HG03175 (cell line): ENCODE measurements around the gene EBF3.

ENCODE experiments used
- ATAC-seq: cut with Tn5 transposase; IDR thresholded peaks from one replicate; pipeline ENCODE4 v1.9.1; 2021; ENCODE audit warnings: mild to moderate bottlenecking, moderate library complexity; ENCODE audit not compliant: unreplicated experiment

The EBF3 gene

GRCh38 chr10:129841071-129841470 lies 123.0 kb downstream of the EBF3 start:
- no peak for ATAC-seq

- ATAC-seq: no peak
These were observed 123.9 kb downstream of the EBF3 start for GRCh38 chr10:129840196-129840590.

GRCh38 chr10:129839285-129840195 lies 124.5 kb downstream of the EBF3 start:
- ATAC-seq: no peak

DNA sequence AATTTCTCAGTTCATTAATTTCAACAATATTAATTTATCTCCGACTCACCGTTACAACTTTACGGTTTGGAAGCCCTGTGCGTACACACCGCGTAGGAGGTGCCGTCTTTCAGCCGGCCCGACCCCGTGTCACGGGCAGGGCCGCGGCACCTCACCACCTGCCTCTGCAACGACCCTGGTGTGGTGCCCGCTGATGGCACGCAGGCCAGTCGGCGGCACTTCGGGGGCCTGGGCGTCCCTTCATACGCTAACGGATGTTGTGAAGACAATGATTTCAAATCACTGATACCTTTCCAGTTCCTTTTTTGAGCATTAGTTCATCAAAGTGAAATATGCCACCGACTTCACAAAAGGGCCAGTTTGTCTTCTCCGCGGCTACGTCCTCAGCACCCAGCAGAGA lies 125.3 kb downstream of the EBF3 start:
- ATAC-seq: no peak

- ATAC-seq: no peak
These were observed 126.0 kb downstream of the EBF3 start for GRCh38 chr10:129837909-129838582.

DNA sequence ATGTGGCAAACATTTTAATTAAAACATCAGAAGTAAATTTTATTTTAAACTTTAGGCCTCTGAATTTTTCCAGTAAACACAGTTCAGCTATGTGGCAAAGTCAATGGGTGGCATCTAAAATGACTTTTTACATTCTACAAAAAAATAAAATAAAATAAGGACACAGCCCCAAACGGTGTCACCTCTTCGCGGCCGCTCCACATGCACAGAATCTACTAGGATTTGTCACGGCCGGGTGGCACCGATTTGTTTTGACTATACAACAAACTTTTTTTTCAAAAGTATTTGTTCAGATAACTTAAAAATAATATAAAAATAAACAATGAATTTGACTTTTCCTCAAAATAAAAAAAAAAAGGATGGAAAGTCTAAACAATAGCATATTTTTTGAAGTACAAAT lies 127.8 kb downstream of the EBF3 start:
- no peak for ATAC-seq

DNA sequence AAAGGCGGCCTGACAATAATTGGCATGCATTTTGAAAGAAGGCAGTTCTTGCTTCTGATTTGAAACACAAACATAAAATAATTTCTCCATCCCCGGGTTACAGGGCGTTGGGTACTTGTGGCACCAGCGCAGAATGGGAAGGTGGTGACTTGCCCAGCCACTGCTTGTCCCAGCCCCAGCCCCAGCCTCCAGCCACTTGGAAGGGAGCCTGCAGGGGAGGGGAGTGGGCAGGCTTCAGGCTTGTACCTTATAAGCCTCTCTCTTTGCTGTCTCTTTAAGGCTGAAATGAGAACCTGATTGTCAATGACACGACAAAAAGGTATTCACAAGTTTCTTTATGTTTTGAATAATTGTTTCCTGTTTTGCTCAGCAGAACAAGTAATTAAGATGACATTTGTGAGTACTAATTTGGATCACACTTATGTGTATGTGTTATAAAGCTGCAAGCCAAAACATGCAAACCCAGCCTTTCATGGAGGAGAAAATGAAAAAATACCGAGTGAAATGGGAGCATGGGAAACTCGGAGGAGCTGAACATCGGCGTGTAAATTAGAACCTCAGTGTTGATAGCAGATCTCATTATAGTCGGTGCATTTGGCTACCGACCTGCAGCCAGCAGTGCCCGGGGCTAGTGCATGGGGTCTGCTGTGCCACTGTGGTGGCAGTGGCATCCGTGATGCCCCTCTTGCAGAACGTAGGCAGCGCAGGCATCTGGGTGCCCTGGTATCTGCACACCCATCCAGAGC lies 129.9 kb downstream of the EBF3 start:
- no peak for ATAC-seq

DNA sequence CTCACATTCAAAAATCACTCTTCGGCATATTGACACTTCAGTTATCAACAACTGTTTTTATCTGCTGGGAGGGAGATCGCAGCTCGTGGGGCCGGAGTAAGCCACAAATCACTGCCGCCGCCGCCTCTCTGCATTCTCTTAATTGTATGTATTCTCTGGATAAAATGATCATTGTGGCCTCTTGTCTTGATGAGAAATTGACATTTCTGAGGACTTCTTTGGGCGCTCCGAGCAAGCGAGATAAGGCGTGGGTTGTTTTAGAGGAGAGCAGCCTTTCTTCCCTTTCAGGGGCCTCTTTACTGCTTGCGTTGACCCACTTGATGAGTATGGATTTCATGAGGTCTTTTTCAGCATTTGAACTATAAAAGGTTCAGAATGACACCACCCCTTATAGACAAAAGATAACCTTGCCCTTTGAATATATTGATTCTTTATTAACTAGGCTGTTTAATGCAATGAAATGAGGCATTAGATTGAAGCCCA lies 130.6 kb downstream of the EBF3 start:
- ATAC-seq: no peak

DNA sequence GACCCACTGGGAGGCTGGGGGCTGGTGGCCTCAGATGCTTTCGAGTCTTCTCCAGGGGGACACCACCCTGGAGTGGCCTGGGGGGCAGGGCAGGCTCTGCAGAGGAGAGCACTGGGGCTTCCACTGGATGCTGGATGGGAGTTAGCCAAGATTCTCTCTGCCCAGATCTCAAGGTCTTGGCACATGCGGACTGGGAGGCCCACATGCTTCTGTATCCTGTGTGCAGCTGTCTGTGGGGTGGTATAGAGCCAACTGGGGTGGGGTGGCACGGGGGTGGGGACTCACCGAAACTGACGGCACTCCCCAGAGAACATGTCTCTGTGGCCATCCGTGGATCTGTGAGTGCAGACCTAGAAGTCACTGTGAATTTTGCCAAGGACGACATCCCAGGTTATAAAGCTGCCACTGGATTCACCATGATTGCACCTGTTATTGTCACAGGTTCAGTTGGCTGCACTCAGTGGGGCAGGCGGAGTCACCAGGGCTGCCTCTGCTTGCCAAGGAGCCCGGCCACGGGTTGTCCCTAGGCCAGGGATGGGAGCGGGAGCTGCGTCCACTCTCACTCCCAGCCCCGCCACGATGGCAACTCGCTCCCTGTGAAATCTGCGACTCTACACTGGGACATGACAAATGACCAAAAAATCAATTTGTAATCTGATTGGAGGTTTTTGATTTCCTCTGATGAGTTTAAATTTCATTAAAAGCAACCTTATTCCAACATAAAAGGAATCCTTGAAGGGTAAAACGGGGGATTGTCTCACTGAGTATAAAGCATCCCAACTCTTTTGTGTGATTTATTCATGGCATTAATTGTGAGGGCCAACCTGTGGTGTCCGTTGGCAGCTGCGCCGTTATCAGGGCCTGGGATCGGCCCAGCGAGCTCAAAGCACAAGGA lies 131.3 kb downstream of the EBF3 start:
- no peak for ATAC-seq

- ATAC-seq: no peak
These were observed 132.9 kb downstream of the EBF3 start for GRCh38 chr10:129831150-129831549.

GRCh38 chr10:129825826-129826225 lies 138.2 kb downstream of the EBF3 start:
- no peak for ATAC-seq

DNA sequence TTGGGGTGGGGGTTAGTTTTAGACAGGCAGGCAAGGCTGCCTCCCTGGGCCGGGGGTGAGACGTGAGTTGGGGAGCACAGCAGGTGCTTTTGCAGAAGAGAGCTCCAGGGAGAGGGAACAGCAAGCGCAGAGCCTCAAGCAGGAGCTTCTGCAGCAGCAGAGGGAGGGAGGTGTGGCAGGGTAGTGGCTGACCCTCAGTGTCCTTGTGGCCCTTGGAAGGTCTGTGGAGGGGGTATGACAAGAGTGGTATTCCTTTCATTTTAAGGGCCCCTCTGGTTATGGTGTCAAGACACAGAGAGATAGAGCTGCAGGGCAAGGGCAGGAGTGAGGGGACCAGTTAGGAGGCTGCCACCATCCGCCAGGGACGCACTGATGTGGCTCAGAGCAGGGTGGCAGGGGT lies 138.9 kb downstream of the EBF3 start:
- no peak for ATAC-seq

GRCh38 chr10:129820451-129820850 lies 143.6 kb downstream of the EBF3 start:
- ATAC-seq: no peak

GRCh38 chr10:129816656-129817045 lies 147.4 kb downstream of the EBF3 start:
- no peak for ATAC-seq

GRCh38 chr10:129815898-129816655 lies 148.0 kb downstream of the EBF3 start:
- ATAC-seq: no peak

DNA sequence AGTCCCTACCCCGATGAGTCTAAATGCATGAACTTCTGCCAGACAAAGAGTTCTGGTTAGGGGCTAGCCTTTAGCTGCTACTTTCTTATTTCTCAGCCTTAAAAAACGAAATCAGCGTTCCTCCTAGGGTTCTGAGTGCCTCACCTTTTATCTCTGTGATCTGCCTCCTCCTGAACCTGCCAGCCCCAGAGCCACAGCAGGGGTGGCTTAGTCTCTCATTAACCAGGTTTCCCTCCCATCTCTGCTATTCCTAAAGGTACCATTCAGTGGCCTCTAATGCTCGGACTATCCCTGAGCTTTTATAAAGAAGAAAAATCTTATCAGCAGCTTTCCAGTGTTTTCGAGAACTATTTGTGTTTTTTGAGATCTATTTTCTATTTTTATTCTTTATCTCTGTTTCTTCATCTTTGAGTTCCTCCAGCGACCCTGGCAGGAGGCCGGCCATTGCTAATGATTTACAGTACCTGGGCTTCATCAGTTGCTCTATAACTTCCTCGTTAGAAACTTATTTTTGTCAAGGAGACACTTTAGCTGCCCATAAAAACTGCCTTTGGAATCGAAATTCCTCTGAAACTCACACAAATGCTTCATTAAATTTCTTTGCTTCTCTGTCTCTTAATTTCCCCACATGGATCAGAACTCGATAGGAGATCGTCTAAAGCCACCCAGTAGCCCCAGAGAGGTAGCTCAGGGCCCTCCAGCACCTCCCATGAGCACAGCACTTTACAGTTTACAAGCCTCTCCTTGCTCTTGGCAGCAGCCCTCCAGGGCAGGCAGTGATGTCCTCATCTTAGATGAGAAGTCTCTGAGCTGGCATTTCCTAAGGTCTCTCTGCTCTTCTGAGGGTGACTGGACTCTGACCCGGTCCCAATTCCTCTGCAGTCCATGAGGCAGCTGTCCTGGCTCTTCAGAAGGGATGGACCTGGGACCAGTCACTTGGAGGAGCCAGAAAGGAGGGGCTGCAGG lies 149.1 kb downstream of the EBF3 start:
- no peak for ATAC-seq

DNA sequence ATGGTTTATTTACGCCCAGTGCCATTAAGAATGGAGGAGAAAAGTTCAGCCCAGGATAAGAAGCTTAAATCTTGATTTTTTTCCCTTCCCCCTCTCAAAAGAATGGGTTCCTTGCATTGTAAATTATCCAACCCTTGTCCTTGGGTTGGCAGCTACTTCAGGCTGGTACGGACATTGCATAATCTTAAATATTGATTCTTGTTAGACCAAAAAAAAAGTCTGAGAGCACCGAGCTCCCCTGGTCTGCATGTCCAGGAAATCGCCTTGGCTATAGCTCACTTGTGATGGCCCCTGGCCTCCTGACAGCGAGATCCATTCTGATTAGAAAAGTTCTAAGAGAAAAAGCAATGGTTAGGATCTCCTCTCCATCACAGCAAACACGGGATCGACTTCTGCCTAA lies 151.7 kb downstream of the EBF3 start:
- ATAC-seq: no peak

- ATAC-seq: no peak
These were observed 152.9 kb downstream of the EBF3 start for GRCh38 chr10:129811208-129811607.

- ATAC-seq: no peak
These were observed 154.2 kb downstream of the EBF3 start for GRCh38 chr10:129809841-129810240.
